Endothelial cell of umbilical vein (primary cell): ENCODE results near the gene GOLGA8H. TPM values are rescaled to one million over a fixed set of nuclear protein-coding genes. Genes with fewer than 3 reads are reported as not detected.
"Not testable (repeated sequence)": the region's sequence is repeated elsewhere in the genome, so short reads cannot be mapped to it uniquely, and the experiment has no call there.

ENCODE experiments used
- Bru-seq: library from RNA; stranded (reverse); fragments of 400-500 nt; gene quantifications from one replicate; lab custom pipeline; 2021; lab: Mats Ljungman, UMichigan
- BruChase-seq, 2 experiments: library from RNA; stranded (reverse); fragments of 400-500 nt; gene quantifications; one replicate each; lab custom pipeline; 2021; lab: Mats Ljungman, UMichigan
- BruUV-seq: library from RNA; stranded (reverse); fragments of 400-500 nt; replicated peaks from 2 replicates; lab custom pipeline; 2021; lab: Mats Ljungman, UMichigan
- CTCF ChIA-PET: fragments of 300-600, 350-600 bp; sonication (Branson Sonifier 250); formaldehyde crosslinking; loops from one replicate; lab custom pipeline; 2021; ENCODE audit warnings: antibody characterized with exemption, inconsistent platforms; lab: Charles Lee
- POLR2A ChIA-PET: fragments of 300-600, 350-600 bp; sonication (Branson Sonifier 250); formaldehyde crosslinking; loops from one replicate; lab custom pipeline; 2021; ENCODE audit warnings: antibody characterized with exemption, inconsistent platforms; lab: Charles Lee
- DNase-seq: peaks from one replicate; pipeline ENCODE4 v3.0.0-alpha.2; 2011; ENCODE audit warnings: low read depth, low spot score
- FAIRE-seq: peaks from 2 replicates; lab custom pipeline; 2011; peaks lifted over from hg19 to GRCh38; lab: Jason Lieb, UNC
- H2AFZ ChIP-seq: 2 replicates; pipeline ENCODE4 v1.6.0; 2012; ENCODE audit warnings: low read depth, low read length, control low read depth, inconsistent platforms
- H3K27ac ChIP-seq: 2 replicates; pipeline ENCODE4 v1.5.1; 2011; ENCODE audit warnings: low read depth, mild to moderate bottlenecking, control low read depth, low read length, moderate library complexity; ENCODE audit not compliant: insufficient read depth
- H3K27me3 ChIP-seq, 2 experiments: 2 replicates each; pipeline versions ENCODE4 v1.6.0 to v1.6.1; 2011; ENCODE audit warnings: low read length in 2 of 2, mixed read lengths in 1 of 2; ENCODE audit not compliant: control insufficient read depth in 2 of 2, insufficient read depth in 2 of 2
- H3K36me3 ChIP-seq, 2 experiments: 2 replicates in 1 of 2; 3 replicates in 1 of 2; pipeline ENCODE4 v1.5.1; 2011; ENCODE audit warnings: low read length in 2 of 2, mild to moderate bottlenecking in 1 of 2, moderate library complexity in 1 of 2; ENCODE audit not compliant: control insufficient read depth in 2 of 2, insufficient read depth in 2 of 2; ENCODE audit errors: extremely low read depth in 1 of 2
- H3K4me1 ChIP-seq: 3 replicates; pipeline ENCODE4 v1.5.1; 2011; ENCODE audit warnings: mild to moderate bottlenecking, low read length; ENCODE audit not compliant: control insufficient read depth, insufficient read depth; ENCODE audit errors: extremely low read depth
- H3K4me2 ChIP-seq: 2 replicates; pipeline ENCODE4 v1.6.1; 2011; ENCODE audit warnings: low read length, control low read depth, mixed read lengths; ENCODE audit not compliant: insufficient read depth
- H3K4me3 ChIP-seq, 3 experiments: fragments of 200-600 bp in 1 of 3; sonication (generic), shearing (Covaris generic) in 1 of 3; replicated peaks in 1 of 3; 2 replicates each; pipeline ENCODE4 v1.5.1; 2011 to 2016; ENCODE audit warnings: control low read depth in 3 of 3, low read length in 3 of 3, mild to moderate bottlenecking in 2 of 3, inconsistent platforms in 1 of 3, low read depth in 1 of 3, moderate library complexity in 1 of 3; ENCODE audit not compliant: insufficient read depth in 1 of 3
- H3K79me2 ChIP-seq: 2 replicates; pipeline ENCODE4 v1.6.0; 2012; ENCODE audit warnings: low read length, inconsistent platforms; ENCODE audit not compliant: control insufficient read depth, insufficient read depth
- H3K9ac ChIP-seq: replicated peaks from 2 replicates; pipeline ENCODE3; 2011; ENCODE audit warnings: low read length, control low read depth; ENCODE audit not compliant: insufficient read depth; ENCODE audit errors: extremely low read depth
- H3K9me1 ChIP-seq: replicated peaks from 3 replicates; pipeline ENCODE4 v1.6.0; 2011; ENCODE audit warnings: mild to moderate bottlenecking, low read length; ENCODE audit not compliant: control insufficient read depth, insufficient read depth; ENCODE audit errors: extremely low read depth
- H3K9me3 ChIP-seq: replicated peaks from 2 replicates; pipeline ENCODE4 v1.5.1; 2012; ENCODE audit warnings: low read length, inconsistent platforms; ENCODE audit not compliant: control insufficient read depth, insufficient read depth
- H4K20me1 ChIP-seq: replicated peaks from 2 replicates; pipeline ENCODE3; 2011; ENCODE audit warnings: mild to moderate bottlenecking, low read length; ENCODE audit not compliant: control insufficient read depth, insufficient read depth; ENCODE audit errors: extremely low read depth
- dilution Hi-C: fragments of 300-500 bp; cut with MboI; formaldehyde crosslinking; loops from one replicate; pipeline ENCODE4 v1.15.0; 2019; ENCODE audit warnings: low sequenced_read_pairs; ENCODE audit not compliant: extremely low pct_ligation_motif_present
- intact Hi-C: fragments of 100-400 bp; cut with micrococcal nuclease; formaldehyde crosslinking; loops from one replicate; pipeline ENCODE4 v1.10.0; 2022
- long read RNA-seq: library from polyadenylated mRNA; stranded (forward); transcript quantifications from one replicate; pipeline ENCODE4 v2.0.0, GENCODE V29; 2021
- polyA minus RNA-seq, 3 experiments: library from RNA; depleted of rRNA, polyadenylated mRNA; stranded (reverse); fragments of >200 nt; gene quantifications; 1 replicate in 1 of 3; 2 replicates in 2 of 3; pipeline ENCODE4 v1.2.3, GENCODE V29; 2011
- polyA plus RNA-seq, 4 experiments: library from polyadenylated mRNA; depleted of rRNA in 3 of 4; stranded (reverse) in 3 of 4; unstranded in 1 of 4; fragments of >200 nt; gene quantifications; 2 replicates each; pipeline versions ENCODE4 v1.2.1 to v1.2.3, GENCODE V29; 2011 to 2012; ENCODE audit warnings: missing spikeins in 1 of 4
- total RNA-seq: library from RNA; stranded (reverse); gene quantifications from 2 replicates; pipeline ENCODE4 v1.2.3, GENCODE V29; 2021

Gene GOLGA8H, protein sequence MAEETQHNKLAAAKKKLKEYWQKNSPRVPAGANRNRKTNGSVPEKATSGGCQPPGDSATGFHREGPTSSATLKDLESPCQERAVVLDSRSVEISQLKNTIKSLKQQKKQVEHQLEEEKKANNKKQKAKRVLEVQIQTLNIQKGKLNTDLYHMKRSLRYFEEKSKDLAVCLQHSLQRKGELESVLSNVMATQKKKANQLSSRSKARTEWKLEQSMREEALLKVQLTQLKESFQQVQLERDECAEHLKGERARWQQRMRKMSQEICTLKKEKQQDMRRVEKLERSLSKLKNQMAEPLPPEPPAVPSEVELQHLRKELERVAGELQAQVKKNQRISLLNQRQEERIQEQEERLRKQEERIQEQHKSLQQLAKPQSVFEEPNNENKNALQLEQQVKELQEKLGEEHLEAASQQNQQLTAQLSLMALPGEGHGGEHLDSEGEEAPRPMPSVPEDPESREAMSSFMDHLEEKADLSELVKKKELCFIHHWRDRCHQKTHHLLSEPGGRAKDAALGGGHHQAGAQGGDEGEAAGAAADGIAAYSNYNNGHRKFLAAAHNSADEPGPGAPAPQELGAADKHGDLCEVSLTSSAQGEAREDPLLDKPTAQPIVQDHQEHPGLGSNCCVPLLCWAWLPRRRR
- total RNA-seq (2.3 and 3.3 TPM in 2 replicates), polyA plus RNA-seq (0.29 and 0.39 TPM in 2 replicates), polyA minus RNA-seq (0.47 and 0.58 TPM in 2 replicates), Bru-seq, nascent RNA (percentile 48 among the genes with signal in this experiment), BruChase-seq, experiment 1, labeled RNA remaining after a 6-hour chase (percentile 49 among the genes with signal in this experiment), BruChase-seq, experiment 2, labeled RNA remaining after a 2-hour chase (percentile 56 among the genes with signal in this experiment)
- polyA plus RNA-seq (2011; cell fraction: cytosol; rRNA removed) = 0.27 and 0.42 TPM in 2 replicates
- 4.6 and 5.3 TPM in 2 replicates for polyA plus RNA-seq (2011; cell fraction: nucleus; rRNA removed)
- polyA plus RNA-seq (2012) = 1.1 TPM in 2 replicates
- not detected for polyA minus RNA-seq (2011; cell fraction: cytosol; rRNA and poly(A)+ RNA removed)
- 0.72 and 1.4 TPM in 2 replicates for polyA minus RNA-seq (2011; cell fraction: nucleus; rRNA and poly(A)+ RNA removed)
- long read RNA-seq = 0 reads

DNA sequence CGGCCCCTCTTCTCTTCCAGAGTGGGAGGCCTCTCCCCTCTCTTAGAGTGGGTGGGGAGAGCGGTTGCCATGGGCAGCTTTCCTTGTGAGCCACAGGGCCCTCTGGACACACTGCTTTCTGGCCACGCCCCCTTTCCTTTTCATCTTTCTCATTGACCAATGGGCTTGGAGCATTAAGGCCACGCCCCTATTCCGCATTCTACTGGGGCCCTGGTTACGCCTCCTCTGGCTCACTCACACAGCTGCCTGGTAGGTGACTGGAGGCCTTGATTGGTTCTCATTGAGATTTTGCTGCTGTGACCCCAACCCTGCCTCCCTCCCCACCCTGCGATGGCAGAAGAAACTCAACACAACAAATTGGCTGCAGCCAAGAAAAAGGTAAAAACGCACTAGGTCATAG lies at the start of gene GOLGA8H:
GOLGA8H (plus strand) TSS at position 233 of the 400 bp plus-strand sequence; CDS start at position 331, 98 bp downstream.
- FAIRE-seq, POLR2A ChIA-PET, H3K79me2 ChIP-seq, H3K9me3 ChIP-seq, intact Hi-C loops, BruUV-seq, CTCF ChIA-PET, H3K4me3 ChIP-seq, H2AFZ ChIP-seq, H3K27me3 ChIP-seq, H3K27ac ChIP-seq, H3K4me2 ChIP-seq, H3K36me3 ChIP-seq, H3K9ac ChIP-seq, H3K4me1 ChIP-seq, DNase-seq, H4K20me1 ChIP-seq, dilution Hi-C loops, H3K9me1 ChIP-seq: not testable (repeated sequence)

DNA sequence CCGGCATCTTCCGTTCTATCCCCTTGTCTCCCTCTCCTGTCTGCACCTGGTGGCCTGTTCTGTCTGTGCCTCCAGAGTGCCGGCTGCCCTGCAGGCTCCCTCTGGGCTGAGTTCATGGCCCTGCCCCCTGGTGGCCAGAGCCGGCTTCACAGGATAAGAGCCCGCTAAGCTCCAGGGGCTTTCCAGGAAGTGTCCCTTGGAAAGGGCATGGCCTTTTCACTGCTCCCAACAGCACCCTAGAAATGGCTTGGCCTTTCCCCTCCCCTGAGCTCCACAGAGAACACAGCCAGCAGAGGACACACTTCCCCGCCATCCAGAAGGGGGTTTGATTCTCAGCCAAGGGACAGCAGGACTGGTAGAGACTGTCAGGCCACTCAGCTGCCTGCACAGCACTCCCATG lies 36.9 kb upstream of the GOLGA8H start:
- DNase-seq, H3K4me3 ChIP-seq, FAIRE-seq, H3K4me2 ChIP-seq, H3K9me3 ChIP-seq, H3K27ac ChIP-seq, H2AFZ ChIP-seq, H3K9me1 ChIP-seq, BruUV-seq, H3K9ac ChIP-seq, H3K27me3 ChIP-seq, CTCF ChIA-PET, H3K36me3 ChIP-seq, intact Hi-C loops, H3K4me1 ChIP-seq, H3K79me2 ChIP-seq, dilution Hi-C loops, H4K20me1 ChIP-seq, POLR2A ChIA-PET: not testable (repeated sequence)

DNA sequence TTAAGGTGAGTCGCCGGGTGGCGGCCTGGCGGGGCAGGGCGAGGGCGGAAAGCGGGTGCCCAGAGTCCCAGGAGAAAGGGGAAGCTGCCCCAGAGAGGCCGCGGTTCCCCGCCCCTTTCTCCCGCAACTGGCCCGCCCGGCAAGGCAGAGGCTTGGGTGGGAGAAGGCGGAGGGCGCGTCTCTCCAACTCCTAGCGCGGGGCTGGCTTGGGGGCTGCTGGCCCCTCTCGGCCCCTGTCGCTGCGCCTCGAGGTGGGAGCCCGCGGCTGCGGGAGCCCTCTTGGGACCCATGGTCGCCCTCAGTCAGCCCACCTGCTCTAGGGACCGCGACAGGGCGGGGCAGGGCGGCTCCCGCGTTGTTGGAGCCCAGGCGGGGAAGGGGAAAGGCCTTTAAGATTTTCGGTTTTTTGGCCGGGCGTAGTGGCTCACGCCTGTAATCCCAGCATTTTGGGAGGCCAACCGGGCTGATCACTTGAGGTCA lies 30.8 kb upstream of the GOLGA8H start:
- DNase-seq, H4K20me1 ChIP-seq, H3K27ac ChIP-seq, H3K9me1 ChIP-seq, intact Hi-C loops, H3K9ac ChIP-seq, H3K4me2 ChIP-seq, H3K9me3 ChIP-seq, H3K4me1 ChIP-seq, POLR2A ChIA-PET, H2AFZ ChIP-seq, CTCF ChIA-PET, H3K79me2 ChIP-seq, H3K36me3 ChIP-seq, FAIRE-seq, H3K27me3 ChIP-seq, dilution Hi-C loops: not testable (repeated sequence)
- H3K4me3 ChIP-seq = peak overlapping the region in 1 of 3 experiments; percentile 39
- TSS peak; percentile 55 for BruUV-seq
